ENCODE results near the gene QRSL1. TPM values are rescaled to one million over a fixed set of nuclear protein-coding genes. Genes with fewer than 3 reads are reported as not detected.
"Not testable (repeated sequence)": the region's sequence is repeated elsewhere in the genome, so short reads cannot be mapped to it uniquely, and the experiment has no call there.

QRSL1 gene, protein sequence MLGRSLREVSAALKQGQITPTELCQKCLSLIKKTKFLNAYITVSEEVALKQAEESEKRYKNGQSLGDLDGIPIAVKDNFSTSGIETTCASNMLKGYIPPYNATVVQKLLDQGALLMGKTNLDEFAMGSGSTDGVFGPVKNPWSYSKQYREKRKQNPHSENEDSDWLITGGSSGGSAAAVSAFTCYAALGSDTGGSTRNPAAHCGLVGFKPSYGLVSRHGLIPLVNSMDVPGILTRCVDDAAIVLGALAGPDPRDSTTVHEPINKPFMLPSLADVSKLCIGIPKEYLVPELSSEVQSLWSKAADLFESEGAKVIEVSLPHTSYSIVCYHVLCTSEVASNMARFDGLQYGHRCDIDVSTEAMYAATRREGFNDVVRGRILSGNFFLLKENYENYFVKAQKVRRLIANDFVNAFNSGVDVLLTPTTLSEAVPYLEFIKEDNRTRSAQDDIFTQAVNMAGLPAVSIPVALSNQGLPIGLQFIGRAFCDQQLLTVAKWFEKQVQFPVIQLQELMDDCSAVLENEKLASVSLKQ
- total RNA-seq, result 14.2 and 14.8 TPM in 2 replicates

GRCh38 chr6:106629103-106629858 is at the start of gene QRSL1, which contains the start of gene RTN4IP1:
Gene QRSL1 (plus strand): TSS chr6:106629578. CDS start chr6:106629682, 104 bp downstream.
Gene RTN4IP1 (minus strand): TSS chr6:106629498. CDS start chr6:106629021, 477 bp downstream.
- DNase-seq (ENCODE audit: low read depth), result peak; percentile 88

- no peak for DNase-seq (ENCODE audit: low read depth)
Observed at GRCh38 chr6:106581468-106581867, 47.9 kb upstream of the QRSL1 start.

DNA sequence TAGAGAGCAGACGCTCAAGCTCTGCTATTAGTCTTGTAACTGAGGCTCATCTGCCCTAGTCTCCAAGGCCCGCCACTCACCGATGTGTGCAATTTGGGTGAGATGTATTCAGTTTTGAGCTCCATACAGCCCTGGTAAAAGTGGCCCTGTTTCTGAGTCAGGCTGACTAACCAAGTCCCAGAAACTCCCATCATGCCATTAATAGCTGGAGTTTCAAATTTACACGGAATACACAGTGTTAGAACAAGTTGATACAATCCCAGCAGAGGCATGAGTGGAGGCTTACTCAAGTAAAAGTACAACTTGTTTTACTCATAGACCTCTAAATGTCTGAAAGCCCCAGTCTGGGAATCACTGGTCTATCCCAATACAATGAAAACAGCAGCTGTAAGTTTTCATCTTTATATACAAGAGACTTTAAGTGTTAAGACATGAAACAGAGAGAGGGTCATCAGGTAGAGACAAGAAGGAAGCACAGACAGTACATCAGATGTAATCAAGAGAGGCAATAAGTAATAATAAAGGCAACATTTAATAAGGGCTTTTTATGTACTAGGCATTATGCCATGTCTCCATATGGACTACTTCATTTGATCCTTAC is 42.5 kb upstream of the QRSL1 start:
- no peak for DNase-seq (ENCODE audit: low read depth)

DNA sequence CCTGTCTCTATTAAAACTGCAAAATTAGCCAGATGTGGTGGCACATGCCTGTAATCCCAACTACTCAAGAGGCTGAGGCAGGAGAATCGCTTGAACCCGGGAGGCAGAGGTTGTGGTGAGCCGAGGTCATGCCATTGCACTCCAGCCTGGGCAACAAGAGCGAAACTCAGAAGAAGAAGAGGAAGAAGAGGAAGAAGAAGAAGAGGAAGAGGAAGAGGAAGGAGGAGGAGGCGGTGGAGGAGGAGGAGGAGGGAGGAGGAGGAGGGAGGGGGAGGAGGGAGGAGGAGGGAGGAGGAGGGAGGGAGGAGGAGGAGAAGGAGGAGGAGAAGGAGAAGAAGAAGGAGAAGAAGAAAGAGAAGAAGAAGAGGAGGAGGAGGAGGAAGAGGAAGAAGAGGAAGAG is 40.4 kb upstream of the QRSL1 start:
- DNase-seq (ENCODE audit: low read depth), result not testable (repeated sequence)

DNA sequence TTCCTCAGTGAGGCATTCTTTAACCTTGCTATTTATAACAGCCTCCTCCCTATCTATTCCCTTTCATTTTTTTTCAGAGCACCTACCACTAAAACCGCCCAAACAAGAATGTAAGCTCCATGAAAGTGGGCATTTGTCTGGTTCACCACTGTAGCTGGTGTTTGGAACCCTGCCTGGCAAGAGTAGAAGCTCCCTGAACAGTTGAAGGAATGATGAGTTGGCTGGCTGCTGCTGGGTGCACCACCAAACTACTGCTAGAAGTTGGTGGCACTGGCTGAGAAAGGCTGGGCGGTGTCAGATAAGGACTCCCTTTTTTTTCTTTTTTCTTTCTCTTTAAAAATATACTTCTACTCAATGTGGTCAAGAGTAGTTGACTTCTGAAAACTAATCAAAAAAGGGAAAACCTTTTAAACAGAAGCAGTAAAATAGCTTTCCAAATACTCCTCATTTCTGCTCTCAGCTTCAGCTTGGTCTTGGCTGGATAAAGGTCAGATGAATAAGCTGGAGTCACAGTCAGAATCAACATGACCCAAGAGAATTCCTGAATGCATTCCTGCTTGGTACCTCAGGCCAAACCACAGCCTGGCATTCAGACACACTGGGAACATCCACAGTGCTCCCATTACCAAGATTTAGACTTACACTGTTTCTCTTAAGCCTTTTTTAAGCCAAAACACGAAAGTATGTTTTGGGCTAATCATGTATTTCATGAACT is 38.1 kb upstream of the QRSL1 start:
- peak; percentile 97 for DNase-seq (ENCODE audit: low read depth)

DNA sequence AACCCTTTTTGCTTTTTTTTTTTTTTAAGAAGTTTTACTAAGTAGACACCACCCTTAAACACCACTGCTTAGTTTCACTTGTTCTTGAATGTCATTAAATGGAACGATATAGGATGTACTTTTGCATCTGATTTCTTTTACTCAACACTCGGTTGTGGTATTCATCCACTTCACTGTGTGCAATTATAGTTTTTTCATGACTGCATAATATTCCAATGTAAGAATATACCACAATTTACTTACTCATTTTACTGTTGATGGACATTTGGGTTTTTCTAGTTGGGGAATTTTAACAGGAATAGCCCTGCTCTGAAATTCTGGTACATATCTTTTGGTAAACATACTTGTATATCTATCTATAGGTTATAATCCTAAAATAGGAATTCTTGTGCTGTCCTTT is 29.9 kb upstream of the QRSL1 start:
- no peak for DNase-seq (ENCODE audit: low read depth)

DNA sequence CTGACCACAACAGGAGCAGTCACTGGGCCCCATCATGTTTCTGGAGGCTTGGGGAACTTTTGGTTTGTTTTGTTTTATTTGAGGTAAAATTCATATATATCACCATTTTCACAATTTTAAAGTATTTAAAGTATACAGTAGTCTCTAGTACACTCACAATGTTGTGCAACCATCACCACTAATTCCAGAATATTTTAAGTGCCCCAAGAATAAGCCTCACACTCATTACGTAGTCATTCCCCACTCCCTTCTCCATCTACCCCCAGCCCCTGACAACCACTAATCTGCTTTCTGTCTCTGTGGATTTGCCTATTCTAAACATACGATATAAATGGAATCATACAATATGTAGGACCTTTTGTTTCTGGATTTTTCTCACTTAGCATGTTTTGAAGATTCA is 29.0 kb upstream of the QRSL1 start:
- no peak for DNase-seq (ENCODE audit: low read depth)

GRCh38 chr6:106608080-106608668 is 21.2 kb upstream of the QRSL1 start:
- peak; percentile 86 for DNase-seq (ENCODE audit: low read depth)

DNA sequence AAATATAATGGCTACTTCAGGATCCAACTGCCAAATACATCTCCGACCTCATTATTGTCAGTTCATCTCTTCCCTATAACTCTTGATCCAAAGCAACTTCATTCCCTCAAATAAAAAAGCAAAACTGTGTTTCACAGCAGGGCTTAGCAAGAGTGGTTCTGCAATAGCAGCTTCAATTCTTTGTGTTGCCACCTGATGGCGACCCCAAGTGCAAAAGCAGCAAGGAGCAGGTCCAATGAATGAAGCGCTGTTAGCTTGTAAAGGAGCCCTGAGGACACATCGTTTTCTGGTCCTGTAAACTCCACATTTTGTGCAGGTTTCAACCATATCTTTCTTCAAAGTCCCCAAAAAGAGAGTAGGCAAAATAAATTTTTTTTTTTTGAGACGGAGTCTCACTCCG is 19.7 kb upstream of the QRSL1 start:
- DNase-seq (ENCODE audit: low read depth), result peak; percentile 53

DNA sequence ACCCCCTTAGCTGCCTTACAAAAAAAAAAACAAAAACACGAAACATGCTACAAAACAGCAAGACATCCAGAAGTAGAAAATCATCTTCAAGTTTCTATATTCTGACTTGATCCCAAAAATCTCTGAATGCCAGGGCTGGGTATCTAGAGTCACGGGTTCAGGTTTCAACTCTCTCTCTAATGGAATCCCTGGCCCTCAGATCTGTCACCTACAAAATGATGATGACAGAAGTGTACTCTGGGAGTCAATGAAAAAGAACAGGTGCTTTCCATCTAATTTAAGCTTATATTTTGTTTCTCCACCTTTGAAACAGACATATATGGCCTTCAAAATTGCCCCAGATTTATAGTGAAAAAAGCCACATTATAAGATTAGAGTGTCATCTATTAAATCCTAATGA is 18.3 kb upstream of the QRSL1 start:
- DNase-seq (ENCODE audit: low read depth), result no peak

GRCh38 chr6:106612671-106613416 is 16.5 kb upstream of the QRSL1 start:
- peak; percentile 39 for DNase-seq (ENCODE audit: low read depth)

GRCh38 chr6:106613590-106613989 is 15.8 kb upstream of the QRSL1 start:
- no peak for DNase-seq (ENCODE audit: low read depth)

DNA sequence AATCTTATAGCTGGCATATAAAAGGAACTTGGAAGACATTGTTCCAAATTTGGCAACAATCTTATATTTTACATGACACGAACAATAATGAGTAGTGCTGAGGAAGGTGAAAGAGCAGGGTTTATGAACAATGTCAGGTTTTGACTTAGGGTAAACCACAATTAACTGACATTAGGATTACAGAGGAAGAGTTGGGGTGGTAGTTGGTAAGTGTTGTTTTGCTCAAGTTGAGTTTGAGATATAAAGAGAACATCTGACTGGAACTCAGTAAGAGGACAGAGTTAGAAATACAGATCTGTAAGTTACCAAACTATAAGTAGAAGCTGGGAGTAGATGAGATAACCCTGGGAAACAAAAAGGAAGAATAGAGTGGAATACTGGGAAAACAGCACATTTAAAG is 15.2 kb upstream of the QRSL1 start:
- DNase-seq (ENCODE audit: low read depth), result no peak

DNA sequence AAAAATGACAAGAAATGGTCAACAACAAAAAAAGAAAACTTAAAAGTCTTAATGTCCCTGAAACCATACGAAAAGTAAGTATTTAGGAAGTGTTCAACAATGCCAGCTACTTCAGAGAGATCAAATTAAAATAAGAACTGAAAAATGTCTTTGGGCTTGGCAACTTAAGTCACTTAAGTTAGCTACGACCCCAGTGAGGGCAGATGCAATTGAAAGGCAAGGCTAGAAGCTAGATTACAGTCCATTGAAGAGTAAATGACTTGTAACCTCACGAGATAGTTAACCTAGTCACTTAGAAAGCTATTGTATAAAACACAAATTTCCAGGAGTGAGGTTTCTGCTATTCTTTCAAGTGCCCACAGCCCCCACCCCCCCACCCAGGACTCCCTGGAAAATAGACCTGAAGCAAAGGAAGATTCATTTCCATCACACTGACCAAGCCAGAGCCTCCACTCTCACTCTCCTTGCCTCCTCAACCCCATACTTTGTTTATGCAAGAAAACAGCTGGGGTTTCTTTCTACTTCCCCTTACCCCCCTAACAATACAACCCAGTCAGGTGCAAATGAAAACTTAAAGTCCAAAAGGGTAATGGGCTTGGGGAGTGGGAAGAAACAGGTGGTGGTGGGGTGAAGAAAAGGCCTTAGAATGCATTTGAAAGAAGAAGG is 14.7 kb upstream of the QRSL1 start:
- DNase-seq (ENCODE audit: low read depth), result no peak

DNA sequence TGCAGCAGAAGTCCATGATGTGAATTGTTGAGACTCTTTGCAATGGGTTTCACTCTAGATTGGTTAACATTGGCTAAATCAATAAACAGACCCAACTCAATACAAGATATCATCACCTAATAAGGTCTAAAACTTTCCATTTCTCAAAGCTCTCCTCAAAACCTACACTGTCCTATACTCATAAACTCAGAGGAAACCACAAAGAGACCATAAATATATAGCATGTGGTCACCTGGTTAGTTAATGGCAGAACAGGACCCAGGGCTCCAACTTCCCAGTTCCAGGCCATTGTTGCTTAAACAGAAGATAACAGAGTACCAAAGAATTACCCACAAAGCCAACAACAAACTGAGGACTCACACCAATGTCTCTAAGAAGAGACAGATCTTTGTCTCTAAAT is 12.1 kb upstream of the QRSL1 start:
- DNase-seq (ENCODE audit: low read depth), result no peak

- no peak for DNase-seq (ENCODE audit: low read depth)
Observed at GRCh38 chr6:106617857-106618256, 11.5 kb upstream of the QRSL1 start.

- peak; percentile 13 for DNase-seq (ENCODE audit: low read depth)
Observed at GRCh38 chr6:106618324-106618723, 11.1 kb upstream of the QRSL1 start.

GRCh38 chr6:106619223-106619622 is 10.2 kb upstream of the QRSL1 start:
- no peak for DNase-seq (ENCODE audit: low read depth)

GRCh38 chr6:106620931-106621672 is 8.3 kb upstream of the QRSL1 start:
- DNase-seq (ENCODE audit: low read depth), result no peak
